BE2C (cell line): ENCODE measurements around the gene C21orf91.

ENCODE experiments used
- DNase-seq: peaks from one replicate; pipeline ENCODE4 v3.0.0-alpha.2; 2020
- H3K27me3 ChIP-seq: fragments of 250-450 bp; sonication (Bioruptor Pico); 2 replicates; pipeline ENCODE4 v1.5.1; 2020; ENCODE audit warnings: mild to moderate bottlenecking
- H3K36me3 ChIP-seq: fragments of 250-450 bp; sonication (Bioruptor Pico); 2 replicates; pipeline ENCODE4 v1.5.1; 2020; ENCODE audit warnings: mild to moderate bottlenecking
- H3K4me1 ChIP-seq: fragments of 250-450 bp; sonication (Bioruptor Pico); 2 replicates; pipeline ENCODE4 v1.5.1; 2020
- H3K4me3 ChIP-seq: 2 replicates; pipeline ENCODE4 v1.5.1; 2011; ENCODE audit warnings: low read depth, low read length
- H3K9me3 ChIP-seq: fragments of 250-450 bp; sonication (Bioruptor Pico); 2 replicates; pipeline ENCODE4 v1.5.1; 2020
- CTCF ChIP-seq: IDR thresholded peaks from 2 replicates; pipeline ENCODE4 v1.5.1; 2012; ENCODE audit warnings: mild to moderate bottlenecking, low read depth, low read length

C21orf91 gene

GRCh38 chr21:17796037-17796403 lies 23.1 kb downstream of the C21orf91 start:
- TF ChIP-seq CTCF, result no peak
- Histone ChIP-seq H3K9me3 (no peaks in the 10 kb centered on the region), H3K4me3 (no peak overlapping the region), H3K4me1 (peaks cover 18% of the 10 kb centered on the region), H3K27me3 (no peaks in the 10 kb centered on the region), H3K36me3 (peaks cover 19% of the 10 kb centered on the region)
- no peak for DNase-seq

DNA sequence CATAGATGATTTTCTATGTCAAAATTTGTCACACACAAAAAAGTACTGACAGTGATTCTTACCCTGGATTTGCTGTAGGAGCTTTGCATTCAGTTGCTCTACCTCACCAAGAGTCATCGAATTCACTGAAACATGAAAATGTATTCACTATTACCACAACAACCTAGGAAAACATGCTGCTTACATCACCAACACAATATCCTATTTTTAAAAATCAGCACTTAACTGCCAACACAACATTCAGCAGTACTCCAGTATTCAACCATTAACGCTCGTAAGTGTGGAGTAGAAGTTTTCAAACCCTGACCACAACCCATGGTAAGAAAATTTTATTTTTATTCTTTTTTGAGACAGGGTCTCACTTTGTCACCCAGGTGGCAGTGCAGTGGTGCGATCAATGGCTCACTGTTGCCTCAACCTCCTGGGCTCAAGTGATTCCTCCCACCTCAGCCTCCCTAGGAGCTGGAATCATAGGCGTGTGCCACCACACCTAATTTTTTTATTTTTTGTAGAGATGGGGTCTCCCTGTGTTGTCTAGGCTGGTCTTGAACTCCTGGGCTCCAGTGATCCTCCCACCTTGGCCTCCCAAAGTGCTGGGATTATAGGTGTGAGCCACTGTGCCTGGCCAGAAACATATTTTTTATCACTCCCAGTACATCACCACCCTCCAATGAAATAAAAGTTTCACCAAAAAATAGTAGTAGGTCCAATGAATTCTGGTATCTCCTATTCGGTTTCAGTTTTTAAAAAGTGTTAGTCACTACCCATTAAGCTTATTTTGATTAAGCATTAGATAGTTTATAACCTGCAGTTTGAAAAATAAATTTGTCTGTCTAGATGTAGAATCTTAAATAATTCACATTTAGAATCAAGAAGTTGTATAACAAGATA lies 23.8 kb downstream of the C21orf91 start:
- no peaks in the 10 kb centered on the region for H3K27me3 ChIP-seq
- H3K4me1 ChIP-seq, result peaks cover 24% of the 10 kb centered on the region
- TF ChIP-seq CTCF, result no peak

GRCh38 chr21:17794518-17795145 lies 24.5 kb downstream of the C21orf91 start:
- Histone ChIP-seq H3K9me3 (no peaks in the 10 kb centered on the region), H3K4me1 (peaks cover 24% of the 10 kb centered on the region), H3K36me3 (peaks cover 19% of the 10 kb centered on the region), H3K27me3 (no peaks in the 10 kb centered on the region), H3K4me3 (peak overlapping the region; percentile 32)
- no peak for TF ChIP-seq CTCF
- DNase-seq, result no peak

More for the DNA sequence above, 23.8 kb downstream of the C21orf91 start:
- Histone ChIP-seq H3K9me3 (no peaks in the 10 kb centered on the region), H3K4me3 (no peak overlapping the region), H3K36me3 (peaks cover 19% of the 10 kb centered on the region)
- DNase-seq, result no peak

DNA sequence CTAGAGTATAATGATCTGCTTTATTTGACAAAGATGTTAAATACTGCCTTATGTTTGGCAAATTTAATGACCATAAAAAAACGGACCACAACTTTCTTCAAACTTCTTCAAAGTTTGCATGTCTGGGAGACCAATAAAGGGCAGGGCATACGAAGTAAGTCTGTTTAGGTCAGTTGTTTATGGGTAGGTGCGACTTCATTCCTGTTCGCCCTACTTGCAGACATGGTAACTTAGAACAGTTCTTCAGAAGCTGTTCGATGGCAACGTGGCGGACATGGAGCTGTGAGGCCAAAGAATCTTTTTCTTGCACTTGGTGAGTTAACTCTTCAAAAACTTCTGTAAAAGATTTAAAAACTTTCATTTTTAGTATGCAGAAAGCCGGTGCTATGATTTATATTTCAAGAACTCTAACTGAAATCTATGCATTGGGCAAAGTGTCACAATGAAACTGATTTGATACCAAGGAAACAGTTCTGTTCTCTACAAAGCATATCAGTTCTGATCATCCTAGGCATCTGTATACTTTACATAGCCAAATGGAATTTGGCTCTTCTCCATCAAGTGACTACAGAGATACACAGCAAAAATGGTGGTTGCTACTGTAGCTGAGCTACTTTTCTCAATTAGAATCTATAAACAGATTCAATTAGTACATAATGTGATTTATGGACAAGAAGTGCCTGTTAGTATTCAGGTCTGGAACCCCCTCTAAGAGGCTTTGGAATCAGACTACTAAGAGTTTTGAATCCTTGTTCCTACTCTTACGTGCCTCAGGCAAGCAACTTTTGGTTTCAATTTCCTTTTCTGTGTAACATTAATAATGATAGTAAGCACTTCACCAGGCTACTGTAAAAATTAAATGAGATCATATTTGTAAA lies 25.7 kb downstream of the C21orf91 start:
- peaks cover 24% of the 10 kb centered on the region for H3K4me1 ChIP-seq
- peak; percentile 33 for DNase-seq
- H3K36me3 ChIP-seq, result peaks cover 19% of the 10 kb centered on the region
- no peak for TF ChIP-seq CTCF
- H3K4me3 ChIP-seq, result peak overlapping the region; percentile 32
- H3K27me3 ChIP-seq, result no peaks in the 10 kb centered on the region
- no peaks in the 10 kb centered on the region for H3K9me3 ChIP-seq

DNA sequence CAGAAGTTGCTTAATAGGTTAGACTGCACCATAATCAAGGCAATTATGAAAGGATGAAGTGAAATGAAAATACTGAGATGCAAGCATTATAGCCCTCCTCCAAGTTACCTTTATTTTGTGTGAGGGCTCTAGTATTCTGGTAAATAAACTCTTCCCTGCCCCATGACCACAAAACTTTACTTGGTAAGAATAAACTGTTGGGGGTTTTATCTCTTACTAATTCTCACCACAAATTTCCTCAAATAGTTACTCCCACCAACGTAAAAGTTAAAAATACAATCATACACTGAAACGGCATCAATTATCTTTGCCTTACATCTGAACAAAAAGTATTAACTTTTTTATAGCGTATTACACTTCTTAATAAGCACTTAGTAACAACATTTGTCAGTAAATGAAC lies 29.5 kb downstream of the C21orf91 start:
- H3K9me3 ChIP-seq, result no peaks in the 10 kb centered on the region
- DNase-seq, result no peak
- peaks cover 24% of the 10 kb centered on the region for H3K36me3 ChIP-seq
- H3K27me3 ChIP-seq, result no peaks in the 10 kb centered on the region
- peaks cover 24% of the 10 kb centered on the region for H3K4me1 ChIP-seq
- no peak for TF ChIP-seq CTCF
- H3K4me3 ChIP-seq, result no peak overlapping the region
